ENCODE measurements around the gene AGO1.

Gene AGO1

DNA sequence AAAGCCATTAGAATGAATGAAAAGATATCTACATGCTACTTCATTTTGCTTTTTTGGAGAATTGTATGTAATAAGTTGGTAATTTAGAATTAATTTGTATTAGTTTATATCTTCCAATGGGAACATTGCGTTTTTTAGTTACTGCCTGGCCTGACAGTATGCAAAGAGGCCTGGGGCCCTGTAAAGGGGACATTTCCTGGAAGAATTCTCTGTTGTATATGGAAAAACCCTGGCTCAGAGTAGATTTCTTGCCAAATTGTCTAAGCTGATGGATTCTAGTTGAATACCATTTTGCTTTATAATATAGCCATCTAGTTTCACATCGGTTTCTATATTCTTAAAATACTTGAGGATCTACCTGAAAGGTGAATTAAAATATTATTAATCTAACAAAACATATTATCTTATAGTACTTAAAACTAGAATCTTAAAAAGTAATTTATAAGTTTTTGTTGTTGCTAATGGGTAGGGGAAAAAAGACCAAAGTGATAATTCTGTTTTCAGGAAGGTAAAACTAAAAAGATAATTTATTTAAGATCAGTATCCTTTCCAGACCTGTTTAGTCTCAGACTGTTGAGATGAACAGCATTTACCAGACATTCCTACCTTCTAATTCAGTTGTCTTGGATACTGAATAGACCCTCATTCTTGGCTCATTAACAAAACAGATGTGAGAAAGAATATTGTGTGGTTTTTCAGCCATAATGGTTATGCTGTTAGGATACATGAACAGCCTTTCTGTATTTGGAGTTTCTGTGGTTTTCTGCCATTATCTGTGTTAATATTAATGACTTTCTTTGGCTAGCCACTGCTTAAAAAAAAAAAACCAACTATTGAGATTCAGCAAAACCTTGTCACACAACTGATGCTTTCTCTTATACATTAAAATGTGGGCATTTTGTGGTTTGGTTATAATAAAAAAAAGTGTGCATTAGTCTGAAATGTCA is 52.7 kb downstream of the AGO1 start:
- H3K23ac ChIP-seq (ENCODE audit: low read length) = no peak overlapping the region
- H3K9ac ChIP-seq (ENCODE audit: low read length) = no peak overlapping the region
- H4K12ac ChIP-seq (ENCODE audit: low read depth, low read length) = no peak overlapping the region
- H3K9me3 ChIP-seq (ENCODE audit: insufficient read depth, low read depth, low read length) = no peaks in the 10 kb centered on the region
- H3K4me1 ChIP-seq (ENCODE audit: control insufficient read depth in 1 of 2, insufficient read depth in 2 of 2, low read length in 2 of 2) = no peaks in the 10 kb centered on the region
- no peak overlapping the region for H2BK12ac ChIP-seq (ENCODE audit: low read length)
- no peak overlapping the region for H2AK5ac ChIP-seq (ENCODE audit: low read length)
- peaks cover 8% of the 10 kb centered on the region for H3K79me1 ChIP-seq (ENCODE audit: low read length)
- no peak overlapping the region for H3K4me2 ChIP-seq (ENCODE audit: low read length)
- H3K27ac ChIP-seq (ENCODE audit: low read depth, low read length) = no peak overlapping the region
- no peak overlapping the region for H3K4me3 ChIP-seq (ENCODE audit: low read depth, low read length)
- no peak overlapping the region for H2AFZ ChIP-seq (ENCODE audit: insufficient read depth, low read length, poor library complexity)
- no peaks in the 10 kb centered on the region for H3K36me3 ChIP-seq (ENCODE audit: control insufficient read depth in 1 of 2, insufficient read depth in 2 of 2, low read length in 2 of 2)
- H2BK120ac ChIP-seq (ENCODE audit: insufficient read depth, low read length, poor library complexity) = no peak overlapping the region
- no peak overlapping the region for H3K4ac ChIP-seq (ENCODE audit: low read depth, low read length)
- no peak overlapping the region for H3K14ac ChIP-seq (ENCODE audit: low read length)
- no peak overlapping the region for H3K18ac ChIP-seq (ENCODE audit: low read length)
- H4K91ac ChIP-seq (ENCODE audit: low read depth, low read length) = no peak overlapping the region
- peaks cover 8% of the 10 kb centered on the region for H3K79me2 ChIP-seq (ENCODE audit: control insufficient read depth, insufficient read depth, low read length, poor library complexity)
- H4K8ac ChIP-seq (ENCODE audit: low read depth, low read length) = no peak overlapping the region
- H2BK5ac ChIP-seq (ENCODE audit: low read depth, low read length, poor library complexity) = no peak overlapping the region
- 100% methylated on average over 1 of the region's 2 CpGs for WGBS (ENCODE audit: extremely low coverage, insufficient coverage, insufficient read length)
- DNase-seq = no peak
- H3K27me3 ChIP-seq (ENCODE audit: insufficient read depth, low read length) = no peaks in the 10 kb centered on the region

DNA sequence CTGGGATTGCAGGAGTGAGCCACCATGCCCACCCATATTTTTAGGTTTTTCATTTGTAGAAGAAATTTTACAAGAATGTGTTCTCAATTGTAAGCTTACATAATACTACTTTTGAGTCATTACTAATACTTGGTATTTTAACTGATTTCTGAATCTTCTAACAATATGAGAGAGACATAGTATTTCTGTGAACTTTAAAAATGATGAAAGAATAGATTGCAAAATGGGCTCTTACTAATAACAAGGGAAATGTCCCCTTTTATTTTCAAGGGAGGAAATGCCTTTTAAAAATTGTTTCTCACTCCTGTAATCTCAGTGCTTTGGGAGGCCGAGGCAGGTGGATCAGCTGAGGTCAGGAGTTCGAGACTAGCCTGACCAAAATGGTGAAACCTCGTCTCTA is 53.8 kb downstream of the AGO1 start:
- H3K36me3 ChIP-seq (ENCODE audit: control insufficient read depth in 1 of 2, insufficient read depth in 2 of 2, low read length in 2 of 2) = no peaks in the 10 kb centered on the region
- H4K12ac ChIP-seq (ENCODE audit: low read depth, low read length) = no peak overlapping the region
- no peaks in the 10 kb centered on the region for H3K4me1 ChIP-seq (ENCODE audit: control insufficient read depth in 1 of 2, insufficient read depth in 2 of 2, low read length in 2 of 2)
- no CpG with 5 or more reads among the region's 3 CpGs for WGBS (ENCODE audit: extremely low coverage, insufficient coverage, insufficient read length)
- no peak overlapping the region for H2AFZ ChIP-seq (ENCODE audit: insufficient read depth, low read length, poor library complexity)
- no peak overlapping the region for H4K8ac ChIP-seq (ENCODE audit: low read depth, low read length)
- H2AK5ac ChIP-seq (ENCODE audit: low read length) = no peak overlapping the region
- no peak overlapping the region for H4K91ac ChIP-seq (ENCODE audit: low read depth, low read length)
- no peak overlapping the region for H3K4me3 ChIP-seq (ENCODE audit: low read depth, low read length)
- no peaks in the 10 kb centered on the region for H3K79me1 ChIP-seq (ENCODE audit: low read length)
- no peak overlapping the region for H3K9ac ChIP-seq (ENCODE audit: low read length)
- no peak overlapping the region for H2BK5ac ChIP-seq (ENCODE audit: low read depth, low read length, poor library complexity)
- no peaks in the 10 kb centered on the region for H3K9me3 ChIP-seq (ENCODE audit: insufficient read depth, low read depth, low read length)
- DNase-seq = peak; percentile 33 to 91
- peaks cover 2% of the 10 kb centered on the region for H3K79me2 ChIP-seq (ENCODE audit: control insufficient read depth, insufficient read depth, low read length, poor library complexity)
- no peak overlapping the region for H3K4me2 ChIP-seq (ENCODE audit: low read length)
- no peak overlapping the region for H3K4ac ChIP-seq (ENCODE audit: low read depth, low read length)
- H3K23ac ChIP-seq (ENCODE audit: low read length) = no peak overlapping the region
- no peak overlapping the region for H3K14ac ChIP-seq (ENCODE audit: low read length)
- H2BK12ac ChIP-seq (ENCODE audit: low read length) = no peak overlapping the region
- no peak overlapping the region for H2BK120ac ChIP-seq (ENCODE audit: insufficient read depth, low read length, poor library complexity)
- H3K18ac ChIP-seq (ENCODE audit: low read length) = no peak overlapping the region
- H3K27ac ChIP-seq (ENCODE audit: low read depth, low read length) = no peak overlapping the region
- no peaks in the 10 kb centered on the region for H3K27me3 ChIP-seq (ENCODE audit: insufficient read depth, low read length)

DNA sequence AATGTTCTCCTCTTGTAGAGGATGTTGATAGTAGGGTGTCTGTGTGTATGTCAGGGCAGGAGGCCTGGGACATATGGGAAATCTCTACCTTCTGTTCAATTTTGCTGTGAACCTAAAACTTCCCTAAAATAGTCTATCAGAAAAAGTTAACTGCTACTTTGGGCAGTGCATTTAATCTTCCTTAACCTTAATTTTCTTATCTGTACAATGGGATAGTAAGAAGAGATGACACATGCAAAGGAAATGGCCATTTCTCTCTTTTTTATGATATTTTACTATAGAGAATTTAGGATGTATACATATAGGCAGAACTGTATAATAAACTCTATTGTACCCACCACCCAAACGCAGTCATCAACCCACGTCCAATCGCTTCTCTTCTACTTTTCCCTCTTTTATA is 56.5 kb downstream of the AGO1 start:
- H2AK5ac ChIP-seq (ENCODE audit: low read length) = no peak overlapping the region
- H3K79me1 ChIP-seq (ENCODE audit: low read length) = no peaks in the 10 kb centered on the region
- H3K4me2 ChIP-seq (ENCODE audit: low read length) = no peak overlapping the region
- no peak overlapping the region for H3K4ac ChIP-seq (ENCODE audit: low read depth, low read length)
- H3K79me2 ChIP-seq (ENCODE audit: control insufficient read depth, insufficient read depth, low read length, poor library complexity) = peaks cover 2% of the 10 kb centered on the region
- no peak overlapping the region for H3K4me3 ChIP-seq (ENCODE audit: low read depth, low read length)
- H2BK5ac ChIP-seq (ENCODE audit: low read depth, low read length, poor library complexity) = no peak overlapping the region
- H3K23ac ChIP-seq (ENCODE audit: low read length) = no peak overlapping the region
- H2AFZ ChIP-seq (ENCODE audit: insufficient read depth, low read length, poor library complexity) = no peak overlapping the region
- H4K91ac ChIP-seq (ENCODE audit: low read depth, low read length) = no peak overlapping the region
- no peak overlapping the region for H2BK12ac ChIP-seq (ENCODE audit: low read length)
- H3K9ac ChIP-seq (ENCODE audit: low read length) = no peak overlapping the region
- H3K4me1 ChIP-seq (ENCODE audit: control insufficient read depth in 1 of 2, insufficient read depth in 2 of 2, low read length in 2 of 2) = no peaks in the 10 kb centered on the region
- H3K14ac ChIP-seq (ENCODE audit: low read length) = no peak overlapping the region
- H2BK120ac ChIP-seq (ENCODE audit: insufficient read depth, low read length, poor library complexity) = no peak overlapping the region
- DNase-seq = no peak
- no peak overlapping the region for H3K18ac ChIP-seq (ENCODE audit: low read length)
- no peaks in the 10 kb centered on the region for H3K27me3 ChIP-seq (ENCODE audit: insufficient read depth, low read length)
- no peaks in the 10 kb centered on the region for H3K9me3 ChIP-seq (ENCODE audit: insufficient read depth, low read depth, low read length)
- H4K12ac ChIP-seq (ENCODE audit: low read depth, low read length) = no peak overlapping the region
- WGBS (ENCODE audit: extremely low coverage, insufficient coverage, insufficient read length) = 100% methylated on average over 3 of the region's 3 CpGs
- no peaks in the 10 kb centered on the region for H3K36me3 ChIP-seq (ENCODE audit: control insufficient read depth in 1 of 2, insufficient read depth in 2 of 2, low read length in 2 of 2)
- no peak overlapping the region for H3K27ac ChIP-seq (ENCODE audit: low read depth, low read length)
- no peak overlapping the region for H4K8ac ChIP-seq (ENCODE audit: low read depth, low read length)

DNA sequence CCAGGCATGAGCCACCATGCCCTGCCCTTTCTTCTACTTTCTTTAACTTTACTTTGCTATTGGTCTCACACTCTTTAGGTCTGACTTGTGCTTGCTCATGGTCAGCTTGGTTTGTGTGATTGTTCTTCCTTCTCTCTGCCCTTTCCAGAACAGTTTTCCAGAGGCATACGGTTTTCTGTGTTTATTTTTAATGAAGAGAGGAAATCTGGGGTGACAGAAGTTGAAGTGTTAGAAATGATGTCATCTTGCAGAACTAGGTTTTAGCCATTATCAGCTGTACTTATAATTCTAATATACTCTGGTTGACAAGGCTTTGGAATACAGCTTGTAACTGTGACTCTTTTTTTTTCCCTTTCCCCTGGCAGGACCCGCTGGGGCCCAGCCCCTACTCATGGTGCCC is 62.3 kb downstream of the AGO1 start:
- Histone ChIP-seq H2AFZ (ENCODE audit: insufficient read depth, low read length, poor library complexity) (no peak overlapping the region), H2BK120ac (ENCODE audit: insufficient read depth, low read length, poor library complexity) (no peak overlapping the region), H3K4me1 (ENCODE audit: control insufficient read depth in 1 of 2, insufficient read depth in 2 of 2, low read length in 2 of 2) (peaks cover 0 to 2% of the 10 kb centered on the region in 2 experiments), H3K18ac (ENCODE audit: low read length) (no peak overlapping the region), H3K36me3 (ENCODE audit: control insufficient read depth in 1 of 2, insufficient read depth in 2 of 2, low read length in 2 of 2) (no peaks in the 10 kb centered on the region), H3K23ac (ENCODE audit: low read length) (no peak overlapping the region), H3K4ac (ENCODE audit: low read depth, low read length) (no peak overlapping the region), H4K12ac (ENCODE audit: low read depth, low read length) (no peak overlapping the region), H3K14ac (ENCODE audit: low read length) (no peak overlapping the region), H3K79me2 (ENCODE audit: control insufficient read depth, insufficient read depth, low read length, poor library complexity) (peaks cover 2% of the 10 kb centered on the region), H4K8ac (ENCODE audit: low read depth, low read length) (no peak overlapping the region), H3K9ac (ENCODE audit: low read length) (no peak overlapping the region), H3K27ac (ENCODE audit: low read depth, low read length) (no peak overlapping the region), H4K91ac (ENCODE audit: low read depth, low read length) (no peak overlapping the region), H2BK5ac (ENCODE audit: low read depth, low read length, poor library complexity) (no peak overlapping the region), H3K27me3 (ENCODE audit: insufficient read depth, low read length) (no peaks in the 10 kb centered on the region), H3K9me3 (ENCODE audit: insufficient read depth, low read depth, low read length) (no peaks in the 10 kb centered on the region), H2BK12ac (ENCODE audit: low read length) (no peak overlapping the region), H3K79me1 (ENCODE audit: low read length) (no peaks in the 10 kb centered on the region), H2AK5ac (ENCODE audit: low read length) (no peak overlapping the region), H3K4me3 (ENCODE audit: low read depth, low read length) (no peak overlapping the region), H3K4me2 (ENCODE audit: low read length) (no peak overlapping the region)
- no peak for DNase-seq
- no CpG with 5 or more reads among the region's 2 CpGs for WGBS (ENCODE audit: extremely low coverage, insufficient coverage, insufficient read length)

All from trophoblast cell (in vitro differentiated cells and primary cell).